HEK293 (cell line): ENCODE results near the gene SCFD2.

Experiments
- CTCF ChIA-PET: fragments of 350-600 bp; formaldehyde crosslinking; extraction: SDS; loops from one replicate; lab custom pipeline; 2021; ENCODE audit warnings: antibody characterized with exemption; lab: Yijun Ruan, JAX
- POLR2A ChIA-PET: fragments of 300-600 bp; formaldehyde crosslinking; extraction: SDS; loops from one replicate; lab custom pipeline; 2020; ENCODE audit warnings: antibody characterized with exemption, inconsistent platforms; lab: Yijun Ruan, JAX
- H3K27ac ChIP-seq: fragments of 200-500 bp; sonication (Bioruptor generic); 2 replicates; pipeline ENCODE4 v1.5.1; 2014; ENCODE audit warnings: low read depth, low read length, control low read depth, inconsistent platforms; ENCODE audit errors: extremely low read depth
- H3K36me3 ChIP-seq, 2 experiments: fragments of 200-500 bp in 1 of 2; sonication (Bioruptor generic) in 1 of 2; 1 replicate in 1 of 2; 2 replicates in 1 of 2; pipeline ENCODE4 v1.5.1; 2014 to 2017; ENCODE audit warnings: inconsistent platforms in 2 of 2, low read length in 2 of 2; ENCODE audit not compliant: control insufficient read depth in 2 of 2, insufficient read depth in 1 of 2
- H3K4me1 ChIP-seq: fragments of 200-500 bp; sonication (Bioruptor generic); 2 replicates; pipeline ENCODE4 v1.5.1; 2014; ENCODE audit warnings: mild to moderate bottlenecking, low read length, inconsistent platforms; ENCODE audit not compliant: control insufficient read depth, insufficient read depth
- H3K4me3 ChIP-seq: 2 replicates; pipeline ENCODE4 v1.5.1; 2011; ENCODE audit warnings: low read depth, mild to moderate bottlenecking, control low read depth, low read length, moderate library complexity
- H3K9me3 ChIP-seq: fragments of 200-500 bp; sonication (Bioruptor generic); 2 replicates; pipeline ENCODE4 v1.5.1; 2014; ENCODE audit warnings: low read depth, low read length, inconsistent platforms; ENCODE audit not compliant: control insufficient read depth, insufficient read depth
- HOXA7 ChIP-seq: sonication (generic); formaldehyde crosslinking; IDR thresholded peaks from 2 replicates; pipeline ENCODE4 v1.8.1; 2022; ENCODE audit warnings: missing genetic modification reagents, borderline replicate concordance
- KLF7 ChIP-seq: fragments of 450-650 bp; formaldehyde crosslinking; IDR thresholded peaks from 2 replicates; pipeline ENCODE4 v1.5.1; 2016; ENCODE audit warnings: missing biosample characterization, missing genetic modification characterization, borderline replicate concordance
- KLF9 ChIP-seq: fragments of 450-650 bp; formaldehyde crosslinking; IDR thresholded peaks from 2 replicates; pipeline ENCODE4 v1.5.1; 2016; ENCODE audit warnings: missing biosample characterization, missing genetic modification characterization, low read depth
- ZBTB8A ChIP-seq: fragments of 450-650 bp; formaldehyde crosslinking; IDR thresholded peaks from 2 replicates; pipeline ENCODE4 v1.5.1; 2016; ENCODE audit warnings: missing biosample characterization, missing genetic modification characterization
- ZNF114 ChIP-seq: fragments of 450-650 bp; formaldehyde crosslinking; IDR thresholded peaks from 2 replicates; pipeline ENCODE4 v1.5.0; 2017; ENCODE audit warnings: missing biosample characterization, missing genetic modification characterization
- ZNF140 ChIP-seq: fragments of 450-650 bp; formaldehyde crosslinking; IDR thresholded peaks from 2 replicates; pipeline ENCODE4 v1.5.1; 2016; ENCODE audit warnings: missing biosample characterization, missing genetic modification characterization
- ZNF274 ChIP-seq, 2 experiments: fragments of 200-500 bp in 1 of 2; fragments of 450-650 bp in 1 of 2; sonication (Bioruptor generic) in 1 of 2; formaldehyde crosslinking in 1 of 2; IDR thresholded peaks; 2 replicates each; pipeline versions ENCODE4 v1.5.1 to v1.6.1; 2014 to 2016; ENCODE audit warnings: borderline replicate concordance in 1 of 2, inconsistent platforms in 1 of 2, low read length in 1 of 2, missing biosample characterization in 1 of 2, missing genetic modification characterization in 1 of 2
- ZNF664 ChIP-seq: fragments of 450-650 bp; formaldehyde crosslinking; IDR thresholded peaks from 2 replicates; pipeline ENCODE4 v1.5.1; 2016; ENCODE audit warnings: missing biosample characterization, missing genetic modification characterization
- ZNF707 ChIP-seq: fragments of 450-650 bp; formaldehyde crosslinking; IDR thresholded peaks from 2 replicates; pipeline ENCODE4 v1.5.1; 2016; ENCODE audit warnings: missing biosample characterization, missing genetic modification characterization
- TF ChIP-seq, protein P1 (sequence below): fragments of 450-650 bp; formaldehyde crosslinking; conservative IDR thresholded peaks from 2 replicates; pipeline ENCODE4 v1.5.1; 2016; ENCODE audit warnings: low read depth, missing biosample characterization, missing genetic modification characterization
- TF ChIP-seq, protein P2 (sequence below): fragments of 450-650 bp; formaldehyde crosslinking; IDR thresholded peaks from 2 replicates; pipeline ENCODE4 v1.5.1; 2016; ENCODE audit warnings: missing biosample characterization, missing genetic modification characterization
- TF ChIP-seq, protein P3 (sequence below): fragments of 450-650 bp; formaldehyde crosslinking; IDR thresholded peaks from 2 replicates; pipeline ENCODE4 v1.5.1; 2017; ENCODE audit warnings: missing biosample characterization, missing genetic modification characterization

The SCFD2 gene

DNA sequence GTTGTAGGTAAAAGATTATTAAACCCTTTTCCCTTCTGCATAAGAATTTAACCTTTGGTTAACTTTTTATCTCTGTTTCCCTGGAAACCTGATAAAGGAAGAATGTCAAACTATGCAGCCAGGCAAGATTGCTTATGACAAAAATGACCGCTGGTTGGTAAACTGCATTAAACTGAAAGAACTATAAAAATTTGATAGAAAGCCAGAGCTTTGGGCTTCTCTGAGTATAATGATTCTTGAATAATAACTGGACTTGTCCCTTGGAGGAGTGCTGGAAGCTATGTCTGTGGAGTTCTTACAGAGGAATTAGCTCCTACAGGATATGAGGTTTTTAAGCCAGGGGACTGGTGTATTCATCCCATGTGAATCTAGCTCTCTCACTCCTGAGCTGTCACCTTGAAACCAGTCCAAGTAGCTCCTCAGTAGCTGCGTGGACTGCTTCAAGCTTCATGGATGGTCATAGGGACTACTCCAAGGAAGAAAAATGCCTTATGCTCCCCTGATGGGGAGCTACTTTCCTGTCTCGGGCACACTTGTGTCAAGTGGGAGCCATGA is 451.7 kb downstream of the SCFD2 start (continued):
- no peak for TF ChIP-seq ZNF114
- TF ChIP-seq ZNF274 (IDR thresholded peaks at IDR 0.05; ENCODE audit: low read length): no peak
- no peak for TF ChIP-seq ZNF274 (tag by site-specific recombination; IDR thresholded peaks at IDR 0.05; ENCODE audit: borderline replicate concordance)
- no peak for TF ChIP-seq ZBTB8A (tag by site-specific recombination)
- no peak for TF ChIP-seq KLF7 (tag by site-specific recombination)
- TF ChIP-seq, protein P1, sequence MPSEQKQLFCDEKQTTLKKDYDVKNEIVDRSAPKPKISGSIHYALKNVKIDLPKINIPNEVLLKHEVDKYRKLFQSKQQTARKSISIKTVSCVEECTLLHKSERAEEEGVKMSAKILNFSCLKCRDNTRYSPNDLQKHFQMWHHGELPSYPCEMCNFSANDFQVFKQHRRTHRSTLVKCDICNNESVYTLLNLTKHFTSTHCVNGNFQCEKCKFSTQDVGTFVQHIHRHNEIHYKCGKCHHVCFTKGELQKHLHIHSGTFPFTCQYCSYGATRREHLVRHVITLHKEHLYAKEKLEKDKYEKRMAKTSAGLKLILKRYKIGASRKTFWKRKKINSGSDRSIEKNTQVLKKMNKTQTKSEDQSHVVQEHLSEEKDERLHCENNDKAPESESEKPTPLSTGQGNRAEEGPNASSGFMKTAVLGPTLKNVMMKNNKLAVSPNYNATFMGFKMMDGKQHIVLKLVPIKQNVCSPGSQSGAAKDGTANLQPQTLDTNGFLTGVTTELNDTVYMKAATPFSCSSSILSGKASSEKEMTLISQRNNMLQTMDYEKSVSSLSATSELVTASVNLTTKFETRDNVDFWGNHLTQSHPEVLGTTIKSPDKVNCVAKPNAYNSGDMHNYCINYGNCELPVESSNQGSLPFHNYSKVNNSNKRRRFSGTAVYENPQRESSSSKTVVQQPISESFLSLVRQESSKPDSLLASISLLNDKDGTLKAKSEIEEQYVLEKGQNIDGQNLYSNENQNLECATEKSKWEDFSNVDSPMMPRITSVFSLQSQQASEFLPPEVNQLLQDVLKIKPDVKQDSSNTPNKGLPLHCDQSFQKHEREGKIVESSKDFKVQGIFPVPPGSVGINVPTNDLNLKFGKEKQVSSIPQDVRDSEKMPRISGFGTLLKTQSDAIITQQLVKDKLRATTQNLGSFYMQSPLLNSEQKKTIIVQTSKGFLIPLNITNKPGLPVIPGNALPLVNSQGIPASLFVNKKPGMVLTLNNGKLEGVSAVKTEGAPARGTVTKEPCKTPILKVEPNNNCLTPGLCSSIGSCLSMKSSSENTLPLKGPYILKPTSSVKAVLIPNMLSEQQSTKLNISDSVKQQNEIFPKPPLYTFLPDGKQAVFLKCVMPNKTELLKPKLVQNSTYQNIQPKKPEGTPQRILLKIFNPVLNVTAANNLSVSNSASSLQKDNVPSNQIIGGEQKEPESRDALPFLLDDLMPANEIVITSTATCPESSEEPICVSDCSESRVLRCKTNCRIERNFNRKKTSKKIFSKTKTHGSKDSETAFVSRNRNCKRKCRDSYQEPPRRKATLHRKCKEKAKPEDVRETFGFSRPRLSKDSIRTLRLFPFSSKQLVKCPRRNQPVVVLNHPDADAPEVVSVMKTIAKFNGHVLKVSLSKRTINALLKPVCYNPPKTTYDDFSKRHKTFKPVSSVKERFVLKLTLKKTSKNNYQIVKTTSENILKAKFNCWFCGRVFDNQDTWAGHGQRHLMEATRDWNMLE: no peak

GRCh38 chr4:52912608-52913007 is 453.3 kb downstream of the SCFD2 start:
- TF ChIP-seq, protein P2, sequence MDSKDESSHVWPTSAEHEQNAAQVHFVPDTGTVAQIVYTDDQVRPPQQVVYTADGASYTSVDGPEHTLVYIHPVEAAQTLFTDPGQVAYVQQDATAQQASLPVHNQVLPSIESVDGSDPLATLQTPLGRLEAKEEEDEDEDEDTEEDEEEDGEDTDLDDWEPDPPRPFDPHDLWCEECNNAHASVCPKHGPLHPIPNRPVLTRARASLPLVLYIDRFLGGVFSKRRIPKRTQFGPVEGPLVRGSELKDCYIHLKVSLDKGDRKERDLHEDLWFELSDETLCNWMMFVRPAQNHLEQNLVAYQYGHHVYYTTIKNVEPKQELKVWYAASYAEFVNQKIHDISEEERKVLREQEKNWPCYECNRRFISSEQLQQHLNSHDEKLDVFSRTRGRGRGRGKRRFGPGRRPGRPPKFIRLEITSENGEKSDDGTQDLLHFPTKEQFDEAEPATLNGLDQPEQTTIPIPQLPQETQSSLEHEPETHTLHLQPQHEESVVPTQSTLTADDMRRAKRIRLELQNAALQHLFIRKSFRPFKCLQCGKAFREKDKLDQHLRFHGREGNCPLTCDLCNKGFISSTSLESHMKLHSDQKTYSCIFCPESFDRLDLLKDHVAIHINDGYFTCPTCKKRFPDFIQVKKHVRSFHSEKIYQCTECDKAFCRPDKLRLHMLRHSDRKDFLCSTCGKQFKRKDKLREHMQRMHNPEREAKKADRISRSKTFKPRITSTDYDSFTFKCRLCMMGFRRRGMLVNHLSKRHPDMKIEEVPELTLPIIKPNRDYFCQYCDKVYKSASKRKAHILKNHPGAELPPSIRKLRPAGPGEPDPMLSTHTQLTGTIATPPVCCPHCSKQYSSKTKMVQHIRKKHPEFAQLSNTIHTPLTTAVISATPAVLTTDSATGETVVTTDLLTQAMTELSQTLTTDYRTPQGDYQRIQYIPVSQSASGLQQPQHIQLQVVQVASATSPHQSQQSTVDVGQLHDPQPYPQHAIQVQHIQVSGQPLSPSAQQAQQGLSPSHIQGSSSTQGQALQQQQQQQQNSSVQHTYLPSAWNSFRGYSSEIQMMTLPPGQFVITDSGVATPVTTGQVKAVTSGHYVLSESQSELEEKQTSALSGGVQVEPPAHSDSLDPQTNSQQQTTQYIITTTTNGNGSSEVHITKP: no peak
- TF ChIP-seq KLF9 (no peak), ZNF707 (tag by site-specific recombination) (no peak), ZNF140 (tag by site-specific recombination) (no peak), HOXA7 (CRISPR knock-in tag) (no peak), ZNF664 (tag by site-specific recombination) (no peak)
- TF ChIP-seq, protein P3, sequence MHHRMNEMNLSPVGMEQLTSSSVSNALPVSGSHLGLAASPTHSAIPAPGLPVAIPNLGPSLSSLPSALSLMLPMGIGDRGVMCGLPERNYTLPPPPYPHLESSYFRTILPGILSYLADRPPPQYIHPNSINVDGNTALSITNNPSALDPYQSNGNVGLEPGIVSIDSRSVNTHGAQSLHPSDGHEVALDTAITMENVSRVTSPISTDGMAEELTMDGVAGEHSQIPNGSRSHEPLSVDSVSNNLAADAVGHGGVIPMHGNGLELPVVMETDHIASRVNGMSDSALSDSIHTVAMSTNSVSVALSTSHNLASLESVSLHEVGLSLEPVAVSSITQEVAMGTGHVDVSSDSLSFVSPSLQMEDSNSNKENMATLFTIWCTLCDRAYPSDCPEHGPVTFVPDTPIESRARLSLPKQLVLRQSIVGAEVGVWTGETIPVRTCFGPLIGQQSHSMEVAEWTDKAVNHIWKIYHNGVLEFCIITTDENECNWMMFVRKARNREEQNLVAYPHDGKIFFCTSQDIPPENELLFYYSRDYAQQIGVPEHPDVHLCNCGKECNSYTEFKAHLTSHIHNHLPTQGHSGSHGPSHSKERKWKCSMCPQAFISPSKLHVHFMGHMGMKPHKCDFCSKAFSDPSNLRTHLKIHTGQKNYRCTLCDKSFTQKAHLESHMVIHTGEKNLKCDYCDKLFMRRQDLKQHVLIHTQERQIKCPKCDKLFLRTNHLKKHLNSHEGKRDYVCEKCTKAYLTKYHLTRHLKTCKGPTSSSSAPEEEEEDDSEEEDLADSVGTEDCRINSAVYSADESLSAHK (tag by site-specific recombination): no peak
- Histone ChIP-seq H3K9me3 (no peaks in the 10 kb centered on the region), H3K27ac (no peak overlapping the region), H3K4me1 (no peaks in the 10 kb centered on the region), H3K36me3 (no peaks in the 10 kb centered on the region), H3K4me3 (no peak overlapping the region)
- POLR2A ChIA-PET: no interaction called here
- CTCF ChIA-PET: interaction anchor here (0.6 to 1.6 kb wide), 9 partner anchors 9 to 327 kb away, joined by 3 to 6 read pairs (median 4); no protein-coding TSS in a partner anchor
